T1000 (cell line): ENCODE measurements around the gene MGAT4A.
A peak's percentile ranks its signal among the peaks of the same experiment; 100 is the strongest.

Experiments used
- DNase-seq: peaks from one replicate; lab custom pipeline; 2025; ENCODE audit warnings: mixed read lengths; lab: John Stamatoyannopoulos, UW

MGAT4A gene

DNA sequence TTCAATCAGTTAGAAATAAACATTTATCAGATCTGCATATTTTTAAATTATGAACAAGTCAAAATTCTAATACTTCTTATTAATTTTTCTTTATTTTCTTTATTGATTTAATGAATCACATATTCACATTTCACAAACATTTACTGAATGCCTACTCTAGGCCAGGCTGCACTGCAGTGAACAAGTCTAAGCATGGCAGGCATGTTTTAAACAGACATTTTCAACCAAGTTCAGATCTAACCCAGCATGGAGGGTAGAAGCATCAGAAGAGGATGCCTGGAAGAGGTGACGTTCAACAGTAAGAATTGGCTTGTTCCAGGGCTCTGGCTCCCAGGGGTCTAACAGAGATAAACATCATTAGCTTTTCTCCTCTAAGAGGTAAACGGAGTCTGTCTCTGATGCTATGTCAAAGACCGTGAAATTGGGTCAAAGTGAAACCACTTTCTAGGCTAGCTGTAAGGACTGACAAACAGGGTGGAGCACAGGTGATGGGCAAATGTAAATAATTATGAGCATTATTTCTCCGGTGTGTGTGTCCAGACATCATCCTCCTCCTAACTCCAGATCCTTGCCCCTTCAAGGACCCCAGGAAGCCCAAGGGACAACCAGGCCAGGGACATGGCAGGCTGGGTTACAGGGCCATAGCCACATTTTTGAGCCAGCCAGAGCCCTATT lies 72.0 kb downstream of the MGAT4A start:
- DNase-seq = no peak

DNA sequence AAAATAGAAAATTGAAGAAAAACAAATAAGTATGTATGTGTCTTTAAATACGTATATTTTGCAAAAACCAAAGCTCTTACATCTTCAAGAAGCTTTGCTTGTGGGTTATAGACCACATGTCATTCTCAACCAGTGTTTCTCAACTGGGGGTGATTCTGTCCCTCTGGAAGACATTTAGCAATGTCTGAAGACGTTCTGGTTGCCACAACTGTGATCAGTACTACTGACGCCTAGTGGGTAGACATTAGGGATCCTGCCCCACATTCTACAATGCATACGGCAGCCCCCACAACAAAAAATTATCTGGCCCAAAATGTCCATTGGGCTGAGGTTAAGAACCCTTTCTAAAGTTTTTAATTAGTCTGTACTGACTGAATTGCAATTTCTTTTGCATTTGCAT lies 74.1 kb downstream of the MGAT4A start:
- no peak for DNase-seq

DNA sequence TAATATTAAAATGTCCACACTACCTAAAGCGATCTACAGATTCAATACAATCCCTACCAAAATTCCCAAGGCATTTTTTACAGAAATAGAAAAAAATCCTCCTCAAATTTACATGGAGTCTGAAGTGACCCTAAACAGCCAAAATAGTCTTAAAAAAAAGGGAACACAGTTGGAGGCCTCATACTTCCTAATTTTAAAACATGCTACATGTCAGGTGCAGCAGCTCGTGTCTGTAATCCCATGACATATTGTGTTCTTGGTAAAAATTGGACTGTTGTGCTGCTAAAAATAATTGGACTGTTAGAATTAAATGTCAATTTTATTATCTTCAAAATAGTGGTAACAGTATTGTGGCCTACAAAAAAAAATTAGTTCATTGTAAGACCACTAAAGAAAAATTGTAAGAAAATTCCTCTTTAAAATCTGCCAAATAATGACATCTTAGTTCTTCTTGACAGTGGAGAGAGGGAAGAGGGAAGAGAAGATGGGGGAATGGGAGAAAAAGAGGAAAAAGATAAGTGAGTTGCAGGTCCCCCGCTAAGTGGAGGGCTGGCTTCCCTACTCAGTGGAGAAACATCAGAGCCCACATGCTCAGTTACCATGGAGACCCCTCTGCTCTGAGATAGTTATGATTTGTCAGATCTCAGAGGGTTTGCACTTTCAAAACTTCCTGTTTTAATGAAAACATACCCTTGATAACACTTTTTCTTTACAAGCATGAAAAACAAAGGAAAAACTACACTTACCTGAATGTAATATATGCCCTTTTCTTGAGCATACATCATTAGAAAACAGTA lies 76.0 kb downstream of the MGAT4A start:
- no peak for DNase-seq

DNA sequence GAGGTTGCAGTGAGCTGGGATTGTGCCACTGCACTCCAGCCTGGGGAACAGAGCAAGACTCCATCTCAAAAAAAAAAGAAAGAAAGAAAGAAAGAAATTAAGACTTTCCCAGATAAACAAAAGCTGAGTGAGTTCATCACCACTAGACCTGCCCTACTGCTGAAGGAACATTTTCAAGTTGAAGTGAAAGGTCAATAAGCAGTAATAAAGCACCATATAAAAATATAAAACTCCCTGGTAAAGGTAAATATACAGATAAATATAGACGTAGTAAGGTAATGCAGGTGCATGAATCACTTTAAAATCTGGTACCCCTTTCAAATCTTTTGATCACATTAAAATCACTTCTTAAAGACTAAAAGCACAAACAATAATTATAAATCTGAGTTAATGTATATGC lies 79.9 kb downstream of the MGAT4A start:
- no peak for DNase-seq

DNA sequence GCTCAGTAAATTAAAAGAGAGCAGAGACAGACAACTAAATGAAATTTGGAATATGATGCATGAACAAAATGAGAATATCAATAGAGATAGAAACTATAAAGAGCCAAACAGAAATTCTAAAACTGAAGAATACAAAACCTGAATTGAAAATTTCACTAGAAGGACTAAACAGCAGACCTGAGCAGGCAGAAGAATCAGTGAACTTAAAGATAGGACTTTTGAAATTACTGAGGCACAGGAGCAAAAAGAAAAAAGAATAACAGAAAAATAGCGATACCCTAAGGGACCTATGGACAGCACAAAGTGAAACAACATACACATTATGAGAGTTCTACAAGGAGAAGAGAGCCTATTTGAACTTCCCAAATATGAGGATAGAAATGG lies 80.9 kb downstream of the MGAT4A start:
- no peak for DNase-seq

DNA sequence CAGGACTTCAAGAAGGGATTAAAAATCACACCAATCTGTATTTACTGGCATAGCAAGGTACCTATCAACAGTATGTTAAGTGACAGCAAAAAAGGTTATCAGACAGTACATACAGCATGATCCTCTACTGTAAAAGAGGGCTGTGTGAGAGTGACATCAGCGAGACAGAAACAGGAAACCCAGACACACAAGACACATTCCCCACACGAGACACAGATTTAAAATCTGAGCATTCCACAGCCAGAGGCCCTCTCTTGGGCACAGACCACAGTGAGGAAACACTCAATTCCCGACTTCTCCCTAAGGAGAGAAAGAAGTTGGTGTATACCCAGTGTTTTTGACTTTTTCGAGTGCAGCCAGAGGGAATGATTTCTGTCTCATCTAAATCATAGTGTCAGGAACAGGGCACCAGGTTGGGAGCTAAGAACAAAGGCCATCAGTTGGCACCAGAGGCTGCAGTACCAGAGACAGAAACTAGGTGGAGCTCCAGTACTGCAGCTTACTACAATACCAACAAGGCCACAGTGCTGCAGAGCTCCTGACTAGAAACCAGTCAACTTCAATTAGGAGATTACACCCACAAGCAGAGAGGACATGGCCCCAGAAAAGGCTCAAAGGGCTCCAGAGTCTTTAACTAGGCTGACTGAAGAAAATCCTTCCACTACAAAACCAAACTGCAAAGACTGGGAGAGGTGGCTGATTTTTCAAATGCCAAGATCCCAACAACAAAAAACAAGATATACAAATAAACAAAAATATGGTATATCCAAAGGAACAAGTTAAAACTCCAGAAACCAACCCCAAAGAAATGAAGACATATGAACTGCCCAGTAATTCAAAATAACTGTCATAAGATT lies 81.6 kb downstream of the MGAT4A start:
- peak; percentile 43 for DNase-seq

DNA sequence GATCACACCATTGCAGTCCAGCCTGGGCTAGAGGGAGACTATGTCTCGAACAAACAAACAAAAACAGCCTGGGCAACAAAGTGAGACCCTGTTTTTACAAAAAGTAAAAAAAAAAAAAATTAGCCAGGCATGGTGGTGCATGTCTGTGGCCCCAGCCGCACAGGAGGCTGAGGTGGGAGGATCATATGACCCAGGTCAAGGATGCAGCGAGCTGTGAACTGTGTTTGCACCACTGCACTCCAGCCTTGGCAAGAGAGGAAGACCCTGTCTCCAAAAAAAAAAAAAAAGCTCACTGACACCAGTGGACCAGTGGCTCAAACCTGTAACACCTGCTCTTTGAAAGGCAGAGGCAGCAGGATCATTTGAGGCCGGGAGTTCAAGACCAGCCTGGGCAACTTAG lies 82.5 kb downstream of the MGAT4A start:
- DNase-seq = no peak

DNA sequence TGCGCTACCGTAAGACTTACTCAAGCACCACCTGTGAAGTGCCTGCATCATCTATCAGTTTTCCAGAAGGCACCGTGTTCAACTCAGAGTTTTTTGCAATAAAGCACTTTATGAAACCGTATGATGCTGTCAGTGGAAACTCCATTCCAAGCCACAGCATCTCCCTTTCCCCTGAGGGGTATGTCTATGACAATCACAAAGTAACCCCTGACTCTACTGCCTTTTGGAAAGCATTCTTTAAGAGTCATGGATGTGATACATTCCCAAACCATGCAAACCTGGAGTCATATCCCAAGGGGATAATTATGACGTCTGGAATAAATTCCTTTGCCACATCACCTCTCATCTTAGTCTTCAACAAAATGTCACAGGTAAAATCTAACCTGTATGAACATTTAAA lies 83.3 kb downstream of the MGAT4A start:
- peak; percentile 3 for DNase-seq

DNA sequence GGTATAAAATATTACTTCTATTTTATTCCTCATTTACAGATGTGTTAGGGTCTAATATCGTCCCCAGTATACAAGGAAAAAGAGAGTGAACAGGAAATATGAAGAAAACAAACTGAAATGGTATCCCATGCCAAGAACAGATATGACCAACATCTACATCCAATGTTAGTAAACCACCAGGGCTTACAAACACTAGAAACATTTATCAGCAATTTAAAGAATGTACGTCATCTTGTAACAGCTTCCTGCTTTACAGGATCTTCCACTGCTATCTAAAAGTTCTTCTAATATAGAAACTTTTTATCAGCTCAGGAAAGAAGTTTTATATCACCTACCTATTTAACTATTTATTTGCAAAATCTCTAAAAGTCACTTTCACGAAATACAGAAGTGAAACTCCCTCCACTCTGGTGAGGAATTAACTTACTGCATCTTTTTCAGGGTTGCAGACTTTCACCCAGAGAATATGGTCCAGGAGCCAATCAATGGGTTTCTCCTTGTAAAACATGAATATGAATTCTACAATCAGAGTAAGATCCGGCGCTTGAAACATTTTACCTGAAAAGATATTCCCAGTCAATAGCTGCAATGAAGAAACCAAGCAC lies 87.3 kb downstream of the MGAT4A start:
- no peak for DNase-seq

DNA sequence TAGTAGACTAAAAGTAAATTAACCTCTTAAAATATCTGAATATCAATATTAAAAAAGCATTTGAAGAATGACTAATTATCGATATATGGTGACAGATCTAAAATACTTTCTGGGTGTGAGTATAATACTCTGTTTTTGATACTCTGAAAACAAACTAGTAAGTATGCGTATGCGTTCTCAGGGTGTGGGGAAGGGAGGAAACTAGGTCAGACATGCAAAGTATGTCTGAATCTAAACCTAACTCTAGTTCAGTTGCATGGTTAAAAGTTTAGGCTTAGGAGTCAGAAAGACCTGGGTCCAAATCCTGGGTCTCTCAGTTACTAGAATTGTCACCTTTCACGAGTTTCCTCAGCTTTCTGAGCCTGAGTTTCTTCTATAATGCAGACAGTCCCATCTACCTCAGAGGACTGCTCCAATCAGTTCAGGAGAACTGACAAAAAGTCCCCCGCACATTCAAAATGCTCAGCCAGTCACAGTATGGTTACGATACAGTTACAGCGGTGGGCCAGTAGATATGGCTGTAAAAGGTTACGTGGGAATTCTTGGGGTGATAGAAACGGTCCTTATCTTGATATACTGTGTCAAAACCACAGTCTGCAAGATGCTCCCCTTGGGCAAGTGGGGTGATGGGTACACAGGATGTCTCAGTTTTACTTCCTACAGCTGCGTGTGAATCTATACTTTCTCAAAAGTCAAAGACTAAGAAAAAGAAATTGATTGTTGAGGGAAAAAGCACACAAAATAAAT lies 93.4 kb downstream of the MGAT4A start:
- no peak for DNase-seq

DNA sequence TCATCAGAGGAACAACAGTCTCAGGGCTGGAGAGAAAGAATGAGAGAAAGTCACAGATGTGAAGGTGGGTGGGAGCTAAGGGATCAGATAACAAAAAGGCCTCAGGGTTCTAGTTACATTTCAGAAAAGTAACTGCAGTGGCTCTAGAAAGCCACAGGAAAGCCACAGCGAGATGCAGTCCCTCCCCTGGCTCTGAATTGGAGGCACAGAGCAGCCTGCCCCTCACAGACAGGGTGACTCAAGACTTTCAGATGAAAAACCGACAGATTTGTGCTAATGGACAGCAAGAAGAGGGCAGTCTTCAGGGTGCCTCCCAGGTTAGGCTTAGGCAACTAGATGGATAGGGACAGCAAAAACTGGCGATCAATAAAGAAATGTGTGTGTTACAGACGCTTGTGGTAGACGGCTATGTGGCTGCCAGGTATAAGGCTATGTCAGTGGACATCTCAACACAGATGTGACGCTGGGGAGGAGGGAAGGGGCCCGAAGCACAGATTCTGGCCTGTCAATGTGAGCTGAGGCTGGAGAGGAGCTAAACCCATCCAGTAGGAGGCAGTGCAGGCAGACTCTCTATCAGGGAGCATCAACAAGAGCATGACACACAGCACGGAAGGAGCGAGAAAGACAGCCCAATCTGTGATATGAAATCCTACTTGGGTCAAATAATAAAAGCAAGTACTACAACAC lies 96.4 kb downstream of the MGAT4A start:
- DNase-seq = no peak

DNA sequence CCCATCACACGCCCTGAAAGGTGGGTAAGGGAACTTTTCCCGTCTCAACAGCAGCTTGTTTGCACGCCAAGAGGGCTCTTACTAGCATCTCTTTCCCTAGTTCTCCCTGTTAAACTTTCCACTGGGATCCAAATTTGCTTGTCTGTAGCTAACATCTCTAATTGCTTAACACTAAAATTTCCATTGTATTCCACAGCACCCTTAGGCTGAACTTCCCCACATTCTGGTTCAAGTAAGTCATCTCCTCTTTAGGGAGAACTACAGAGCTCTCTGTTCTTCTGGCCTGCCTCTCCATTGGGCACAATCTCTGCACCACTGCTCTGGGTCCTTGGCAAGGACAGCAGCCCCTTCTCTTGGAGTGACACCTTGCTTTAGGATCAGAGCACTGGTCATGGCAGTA lies 98.6 kb downstream of the MGAT4A start:
- no peak for DNase-seq

DNA sequence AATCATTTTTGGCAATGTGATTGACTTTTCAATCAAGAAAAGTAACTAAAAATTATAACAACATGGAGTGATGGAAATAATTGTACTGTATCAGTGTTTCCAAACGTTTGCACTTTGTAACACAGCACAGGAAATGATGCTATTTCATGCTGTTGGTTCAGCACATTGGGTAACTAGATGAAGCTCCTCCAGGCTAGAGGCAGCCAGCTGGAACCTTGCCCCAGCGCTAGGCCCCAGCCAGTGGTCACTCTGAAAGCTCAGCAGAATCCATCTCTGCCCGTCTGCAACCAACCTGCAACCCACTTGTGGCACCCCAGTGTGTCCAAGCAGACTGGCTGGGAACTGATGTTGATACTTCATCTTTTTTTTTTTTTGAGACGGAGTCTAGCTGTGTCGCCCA lies 107.3 kb downstream of the MGAT4A start:
- DNase-seq = no peak

DNA sequence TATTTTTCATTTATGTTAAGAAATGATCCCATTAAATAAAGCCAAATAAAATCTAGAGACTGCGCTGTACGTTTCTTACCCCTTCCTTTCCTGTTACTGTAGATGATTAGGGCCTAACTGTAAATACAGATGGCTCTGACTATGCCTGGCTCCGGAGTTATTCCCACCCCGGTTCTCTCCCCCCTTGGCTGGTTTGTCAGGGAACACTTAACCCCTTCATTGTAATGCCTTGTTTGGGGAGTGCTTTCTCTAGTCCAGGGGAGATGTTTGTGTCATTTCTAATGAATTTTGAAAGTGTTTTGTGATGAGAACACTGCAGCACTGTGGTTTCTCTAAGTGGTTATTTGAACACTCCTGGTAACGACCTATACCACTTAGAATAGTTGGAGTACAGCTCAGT lies 113.8 kb downstream of the MGAT4A start:
- DNase-seq = no peak

DNA sequence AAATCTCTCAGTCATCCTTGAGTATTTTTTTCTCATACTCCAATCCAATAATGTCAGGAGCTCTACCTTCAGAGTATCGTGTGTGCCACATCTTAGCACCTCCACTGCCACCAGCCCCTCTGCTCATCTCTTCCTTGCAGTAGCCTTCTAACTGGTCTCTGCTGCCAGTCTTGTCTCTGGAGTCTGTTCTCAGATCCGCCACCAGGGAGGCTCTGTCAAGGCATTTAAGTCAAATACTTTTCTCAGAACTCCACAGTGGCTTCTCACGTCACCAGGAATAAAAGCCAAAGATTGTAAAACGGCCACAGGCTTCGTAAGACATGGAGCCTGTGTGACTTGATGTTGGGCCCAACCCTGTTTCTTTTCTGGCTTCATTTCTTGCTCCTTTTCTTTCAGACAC lies 115.5 kb downstream of the MGAT4A start:
- no peak for DNase-seq

DNA sequence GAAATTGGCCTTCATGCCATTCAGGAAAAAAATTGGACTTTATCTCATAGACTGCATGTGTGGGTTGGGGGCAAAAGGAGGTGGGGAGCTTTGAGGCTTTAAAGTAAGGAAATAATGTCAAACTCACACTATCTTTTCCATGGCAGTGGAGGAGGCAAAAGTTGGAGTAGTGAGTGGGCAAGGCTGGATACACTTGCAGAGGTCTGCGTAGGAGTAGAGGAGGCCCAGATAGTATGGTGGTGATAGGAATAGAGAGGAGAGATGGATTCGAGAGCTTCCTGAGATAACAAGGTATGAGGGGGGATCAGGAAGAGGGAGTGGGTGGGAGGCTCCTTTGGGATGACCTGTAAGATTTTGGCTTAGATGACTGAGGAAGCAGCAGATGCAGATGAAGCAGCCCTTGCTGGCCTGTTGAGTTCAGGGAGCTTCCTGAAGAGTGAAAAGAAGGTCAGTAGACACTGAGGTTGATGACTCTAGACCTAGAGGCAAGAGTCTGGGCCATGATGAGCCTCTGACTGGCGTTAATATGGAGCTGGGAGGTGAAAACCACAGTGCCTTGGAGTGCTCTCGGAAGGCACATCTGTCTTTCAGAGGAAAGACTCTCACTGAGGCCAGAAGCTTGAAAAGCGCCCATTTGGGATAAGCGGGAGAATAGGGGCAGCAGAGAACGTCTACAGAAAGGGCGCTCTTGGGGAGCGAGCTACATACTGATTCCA lies 116.8 kb downstream of the MGAT4A start:
- no peak for DNase-seq

DNA sequence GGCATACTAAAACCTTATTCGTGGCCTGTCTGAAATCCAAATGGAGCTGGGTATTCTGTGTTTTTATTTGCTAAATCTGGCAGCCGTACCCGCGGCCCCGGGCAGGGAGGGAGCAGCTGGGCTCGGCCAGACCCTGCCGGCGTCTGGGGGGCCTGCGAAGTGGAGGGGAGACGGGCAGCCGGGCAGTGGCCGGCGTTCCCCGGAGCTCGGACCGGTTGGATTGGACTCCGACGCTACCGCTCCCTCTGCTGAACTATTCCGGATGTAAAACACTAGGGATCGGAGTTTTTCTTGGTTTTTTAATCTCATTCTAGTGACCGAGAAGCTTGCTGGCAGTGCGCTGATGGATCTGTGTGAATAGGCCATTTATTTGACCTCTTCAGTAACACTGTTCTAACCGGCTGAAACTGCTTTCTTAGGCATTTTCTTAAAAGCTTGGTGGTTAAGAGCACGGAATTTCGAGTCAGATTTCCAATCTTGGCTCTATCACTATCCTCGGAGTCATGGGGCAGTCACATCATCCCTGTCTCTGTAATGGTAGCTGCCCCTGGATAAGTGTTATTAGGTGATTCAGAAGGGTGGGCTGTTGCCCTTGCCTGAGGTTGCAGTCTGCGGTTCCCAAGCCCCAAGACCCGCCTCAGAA lies 121.8 kb downstream of the MGAT4A start:
- DNase-seq = no peak

DNA sequence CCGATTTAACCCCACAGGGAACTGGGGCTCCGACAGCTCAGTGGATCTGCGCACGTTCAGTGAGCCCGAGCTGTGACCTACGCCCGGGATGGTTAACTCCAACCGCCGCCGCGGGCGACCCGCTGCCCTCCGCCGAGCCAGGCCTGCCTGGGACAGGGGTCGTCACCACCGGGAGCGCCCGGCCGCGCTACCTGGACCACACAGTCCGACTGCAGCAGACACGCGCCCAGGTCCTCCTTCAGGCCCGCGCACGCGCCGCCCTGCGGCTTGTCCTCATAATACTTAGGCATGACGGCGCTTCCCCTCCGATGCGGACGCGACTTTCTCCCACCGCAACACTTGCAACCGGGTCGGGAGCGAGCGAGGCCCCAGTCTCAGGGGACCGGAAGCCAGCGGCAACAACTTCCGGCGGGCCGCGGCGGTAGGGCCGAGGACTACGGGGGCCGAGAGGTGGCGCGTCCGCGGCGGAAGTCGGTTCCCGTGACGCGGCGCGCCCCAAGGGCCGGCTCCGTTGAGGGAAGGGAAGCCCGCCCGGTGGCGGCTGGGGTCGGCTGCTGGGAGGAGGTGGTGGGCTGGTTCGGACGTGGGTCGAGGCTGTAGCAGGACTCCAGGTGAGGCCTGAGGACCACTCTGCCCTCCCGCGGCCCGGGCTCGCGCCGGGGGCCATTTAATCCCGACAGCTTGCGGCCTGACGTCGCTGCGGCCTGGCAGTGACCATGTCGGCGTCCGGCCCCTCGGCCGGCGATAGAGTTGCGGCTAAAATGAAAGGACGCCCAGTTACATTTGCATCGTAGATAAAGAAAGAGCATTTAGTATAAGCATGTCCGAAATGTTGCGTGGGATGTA lies 122.6 kb downstream of the MGAT4A start, which contains the start of the genes COA5 and UNC50:
TSS of gene COA5 (minus strand) at position 397 of the 846 bp plus-strand sequence. CDS start at position 290, 107 bp downstream.
TSS of gene UNC50 (plus strand) at position 474 of the 846 bp plus-strand sequence. CDS start 1,171 bp downstream, outside the sequence.
- DNase-seq = peak; percentile 80

DNA sequence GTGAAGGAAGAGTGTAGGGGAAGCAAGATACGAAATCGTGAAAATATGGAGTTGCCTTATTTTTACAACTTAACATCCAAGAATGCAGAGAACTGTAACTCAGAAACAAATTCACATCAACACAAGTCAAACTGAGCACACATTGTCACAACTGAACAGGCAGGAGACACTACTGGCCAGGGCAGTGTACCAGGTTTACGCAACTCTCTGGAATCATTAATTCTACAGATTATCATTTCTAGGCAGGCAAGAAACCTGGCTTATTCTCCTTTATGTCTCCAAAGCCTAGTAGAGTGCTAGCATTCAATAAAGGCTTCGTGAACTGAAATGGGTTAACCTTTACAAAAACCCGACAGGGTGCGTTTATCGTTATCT lies 123.2 kb downstream of the MGAT4A start:
- no peak for DNase-seq
